Osteocyte (in vitro differentiated cells): ENCODE data around the gene ANXA2. TPM values are rescaled to one million over a fixed set of nuclear protein-coding genes. Genes with fewer than 3 reads are reported as not detected.

ENCODE experiments used
- DNase-seq: peaks from one replicate; pipeline ENCODE4 v3.0.0; 2021; ENCODE audit warnings: mixed read lengths; ENCODE audit not compliant: unreplicated experiment; ENCODE audit errors: extremely low spot score
- H3K27ac Mint-ChIP-seq: one replicate; pipeline ENCODE4 v1.8.0; 2021; ENCODE audit warnings: mild to moderate bottlenecking, mixed read lengths; ENCODE audit not compliant: unreplicated experiment
- H3K27me3 Mint-ChIP-seq: one replicate; pipeline ENCODE4 v1.8.0; 2021; ENCODE audit warnings: mixed read lengths; ENCODE audit not compliant: unreplicated experiment
- H3K36me3 Mint-ChIP-seq: one replicate; pipeline ENCODE4 v1.8.0; 2021; ENCODE audit warnings: mixed read lengths; ENCODE audit not compliant: unreplicated experiment
- H3K4me1 Mint-ChIP-seq: one replicate; pipeline ENCODE4 v1.8.0; 2021; ENCODE audit warnings: mixed read lengths; ENCODE audit not compliant: unreplicated experiment
- H3K4me3 Mint-ChIP-seq: one replicate; pipeline ENCODE4 v1.8.0; 2021; ENCODE audit warnings: mild to moderate bottlenecking, moderate library complexity, mixed read lengths; ENCODE audit not compliant: unreplicated experiment
- H3K9me3 Mint-ChIP-seq: one replicate; pipeline ENCODE4 v1.8.0; 2021; ENCODE audit warnings: mixed read lengths; ENCODE audit not compliant: unreplicated experiment
- CTCF ChIP-seq: fragments of 200-600 bp; sonication (generic); IDR thresholded peaks from 2 replicates; pipeline ENCODE4 v1.5.0; 2021; ENCODE audit warnings: antibody characterized with exemption, mild to moderate bottlenecking, moderate library complexity
- total RNA-seq: library from RNA; stranded (reverse); gene quantifications from 2 replicates; pipeline ENCODE4 v1.2.1, GENCODE V29; 2021

Gene ANXA2
- total RNA-seq, 1 donor from 2014 or later, result 2,961 TPM

- peaks cover 66% of the 10 kb centered on the region for H3K36me3 Mint-ChIP-seq
- TF ChIP-seq CTCF, result no peak
- peaks cover 96% of the 10 kb centered on the region for H3K4me1 Mint-ChIP-seq
- no peak overlapping the region for H3K4me3 Mint-ChIP-seq
- no peaks in the 10 kb centered on the region for H3K9me3 Mint-ChIP-seq
- no peak for DNase-seq
- H3K27ac Mint-ChIP-seq, result peak overlapping the region; percentile 93
- no peaks in the 10 kb centered on the region for H3K27me3 Mint-ChIP-seq
Observed at GRCh38 chr15:60379525-60380274, 18.1 kb downstream of the ANXA2 start.

GRCh38 chr15:60379185-60379524 lies 18.6 kb downstream of the ANXA2 start:
- no peaks in the 10 kb centered on the region for H3K9me3 Mint-ChIP-seq
- peaks cover 96% of the 10 kb centered on the region for H3K4me1 Mint-ChIP-seq

GRCh38 chr15:60376677-60377095 lies 21.1 kb downstream of the ANXA2 start:
- peak overlapping the region; percentile 99 for H3K27ac Mint-ChIP-seq
- no peak for TF ChIP-seq CTCF
- no peaks in the 10 kb centered on the region for H3K9me3 Mint-ChIP-seq
- peaks cover 95% of the 10 kb centered on the region for H3K4me1 Mint-ChIP-seq
- DNase-seq, result no peak
- peaks cover 61% of the 10 kb centered on the region for H3K36me3 Mint-ChIP-seq
- H3K4me3 Mint-ChIP-seq, result peak overlapping the region; percentile 40
- H3K27me3 Mint-ChIP-seq, result no peaks in the 10 kb centered on the region

More at GRCh38 chr15:60379185-60379524, 18.6 kb downstream of the ANXA2 start:
- TF ChIP-seq CTCF, result no peak
- DNase-seq, result no peak
- H3K27ac Mint-ChIP-seq, result peak overlapping the region; percentile 93
- no peak overlapping the region for H3K4me3 Mint-ChIP-seq
- H3K36me3 Mint-ChIP-seq, result peaks cover 63% of the 10 kb centered on the region
- no peaks in the 10 kb centered on the region for H3K27me3 Mint-ChIP-seq

- H3K36me3 Mint-ChIP-seq, result peaks cover 55% of the 10 kb centered on the region
- peaks cover 97% of the 10 kb centered on the region for H3K4me1 Mint-ChIP-seq
- peak overlapping the region; percentile 36 for H3K4me3 Mint-ChIP-seq
- no peaks in the 10 kb centered on the region for H3K27me3 Mint-ChIP-seq
- peak overlapping the region; percentile 99 for H3K27ac Mint-ChIP-seq
- no peaks in the 10 kb centered on the region for H3K9me3 Mint-ChIP-seq
- TF ChIP-seq CTCF, result no peak
- no peak for DNase-seq
Observed at GRCh38 chr15:60375306-60375705, 22.5 kb downstream of the ANXA2 start.

GRCh38 chr15:60374628-60375081 lies 23.1 kb downstream of the ANXA2 start:
- DNase-seq, result peak; percentile 93
- Mint-ChIP-seq H3K9me3 (no peaks in the 10 kb centered on the region), H3K27ac (peak overlapping the region; percentile 99), H3K4me1 (peaks cover 97% of the 10 kb centered on the region), H3K36me3 (peaks cover 59% of the 10 kb centered on the region), H3K4me3 (peak overlapping the region; percentile 21), H3K27me3 (no peaks in the 10 kb centered on the region)
- TF ChIP-seq CTCF, result no peak
